ENCODE data around the gene TMEM39B. TPM values are rescaled to one million over a fixed set of nuclear protein-coding genes. Genes with fewer than 3 reads are reported as not detected.

TMEM39B gene
- polyA plus RNA-seq, 3 donors = 3.3 to 30.6 (median 3.4) TPM

DNA sequence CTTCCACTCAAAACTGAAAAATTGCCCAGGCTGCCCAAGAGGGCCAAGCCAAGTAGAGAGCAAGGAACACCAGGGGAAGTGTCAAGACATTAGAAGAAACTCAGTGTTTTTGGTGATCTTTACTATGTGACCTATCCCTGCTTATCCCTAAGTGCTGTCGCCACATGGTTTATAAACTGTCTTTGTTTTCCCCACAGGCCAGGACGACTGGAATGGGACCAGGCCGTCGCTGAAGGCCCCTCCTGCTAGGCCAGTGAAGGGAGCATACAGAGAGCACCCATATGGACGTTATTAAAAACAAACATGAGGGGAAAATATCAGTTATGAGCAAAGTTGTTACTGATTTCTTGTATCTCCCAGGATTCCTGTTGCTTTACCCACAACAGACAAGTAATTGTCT, 30.4 kb upstream of the TMEM39B start:
- Mint-ChIP-seq H3K4me1 (peaks cover 18% of the 10 kb centered on the region), H3K36me3 (peaks cover 34 to 57% of the 10 kb centered on the region in 2 donors), H3K9me3 (no peaks in the 10 kb centered on the region), H3K27me3 (ENCODE audit: low read depth in 3 of 3) (no peaks in the 10 kb centered on the region), H3K27ac (peak overlapping the region in 1 of 7 donors; percentile 6), H3K4me3 (no peak overlapping the region)
- H3K9ac ChIP-seq (ENCODE audit: insufficient read depth, low read length, poor library complexity, severe bottlenecking) = no peak overlapping the region
- no peak overlapping the region for H3K4me3 ChIP-seq (replicated peaks in 1 of 3; ENCODE audit: low read depth in 2 of 3, low read length in 3 of 3)
- peak overlapping the region in 1 of 2 donors; percentile 34 for H3K27ac ChIP-seq (ENCODE audit: low read depth in 1 of 2, low read length in 2 of 2)
- no peak overlapping the region for H2AFZ ChIP-seq (ENCODE audit: insufficient read depth, low read depth, low read length, poor library complexity, severe bottlenecking)
- peaks cover 9 to 69% of the 10 kb centered on the region in 2 donors for H3K36me3 ChIP-seq (replicated peaks in 1 of 2; ENCODE audit: control insufficient read depth in 1 of 2, insufficient read depth in 2 of 2, low read length in 2 of 2)
- peaks cover 22 to 25% of the 10 kb centered on the region in 2 donors for H3K4me1 ChIP-seq (ENCODE audit: control insufficient read depth in 1 of 2, insufficient read depth in 2 of 2, low read length in 2 of 2)
- no peak for DNase-seq
- WGBS (ENCODE audit: insufficient coverage) = 100% methylated on average over 3 of the region's 5 CpGs
- peaks cover 60% of the 10 kb centered on the region for H4K20me1 ChIP-seq (ENCODE audit: insufficient read depth, low read length)
- no peaks in the 10 kb centered on the region for H3K9me3 ChIP-seq (replicated peaks in 1 of 2; ENCODE audit: control insufficient read depth in 1 of 2, insufficient read depth in 1 of 2, low read length in 2 of 2)
- intact Hi-C loops (cut with micrococcal nuclease) = no loop called here
- H3K4me2 ChIP-seq (replicated peaks; ENCODE audit: extremely low read depth, low read length, poor library complexity, severe bottlenecking) = no peak overlapping the region
- H3K79me2 ChIP-seq (ENCODE audit: insufficient read depth, low read length) = peaks cover 27% of the 10 kb centered on the region
- no peak for TF ChIP-seq CTCF (IDR thresholded peaks at IDR 0.05)
- no peaks in the 10 kb centered on the region for H3K27me3 ChIP-seq (ENCODE audit: control insufficient read depth in 2 of 2, insufficient read depth in 2 of 2, low read length in 2 of 2)

GRCh38 chr1:32044234-32044633, 28.5 kb upstream of the TMEM39B start:
- H3K4me1 Mint-ChIP-seq = peaks cover 18% of the 10 kb centered on the region
- DNase-seq = no peak
- WGBS (ENCODE audit: insufficient coverage) = no CpG with 5 or more reads among the region's 1 CpG
- H3K27ac Mint-ChIP-seq = peak overlapping the region in 4 of 7 donors; percentile 50 to 72 (median 58)
- intact Hi-C loops (cut with micrococcal nuclease) = no loop called here
- Histone ChIP-seq H3K79me2 (ENCODE audit: insufficient read depth, low read length) (peaks cover 13% of the 10 kb centered on the region), H3K9ac (ENCODE audit: insufficient read depth, low read length, poor library complexity, severe bottlenecking) (no peak overlapping the region), H3K4me2 (replicated peaks; ENCODE audit: extremely low read depth, low read length, poor library complexity, severe bottlenecking) (no peak overlapping the region), H3K4me3 (replicated peaks in 1 of 3; ENCODE audit: low read depth in 2 of 3, low read length in 3 of 3) (no peak overlapping the region), H3K27me3 (ENCODE audit: control insufficient read depth in 2 of 2, insufficient read depth in 2 of 2, low read length in 2 of 2) (no peaks in the 10 kb centered on the region), H3K4me1 (ENCODE audit: control insufficient read depth in 1 of 2, insufficient read depth in 2 of 2, low read length in 2 of 2) (peaks cover 22 to 25% of the 10 kb centered on the region in 2 donors), H3K27ac (ENCODE audit: low read depth in 1 of 2, low read length in 2 of 2) (no peak overlapping the region), H4K20me1 (ENCODE audit: insufficient read depth, low read length) (peaks cover 44% of the 10 kb centered on the region), H2AFZ (ENCODE audit: insufficient read depth, low read depth, low read length, poor library complexity, severe bottlenecking) (no peak overlapping the region), H3K36me3 (replicated peaks in 1 of 2; ENCODE audit: control insufficient read depth in 1 of 2, insufficient read depth in 2 of 2, low read length in 2 of 2) (peaks cover 28 to 61% of the 10 kb centered on the region in 2 donors), H3K9me3 (replicated peaks in 1 of 2; ENCODE audit: control insufficient read depth in 1 of 2, insufficient read depth in 1 of 2, low read length in 2 of 2) (no peaks in the 10 kb centered on the region)
- peaks cover 39 to 60% of the 10 kb centered on the region in 2 donors for H3K36me3 Mint-ChIP-seq
- H3K27me3 Mint-ChIP-seq (ENCODE audit: low read depth in 3 of 3) = peaks cover 0 to 2% (median 0%) of the 10 kb centered on the region in 3 donors
- no peak overlapping the region for H3K4me3 Mint-ChIP-seq
- TF ChIP-seq CTCF (IDR thresholded peaks at IDR 0.05) = no peak
- H3K9me3 Mint-ChIP-seq = no peaks in the 10 kb centered on the region

All from CD14-positive monocyte (primary cell).